B cell (primary cell): ENCODE data around the gene PADI3. TPM values are rescaled to one million over a fixed set of nuclear protein-coding genes. Genes with fewer than 3 reads are reported as not detected.

ENCODE experiments used
- ATAC-seq: fragments of 200-7000 bp; cut with Tn5 transposase; one replicate; pipeline ENCODE4 v1.10.0; 2021; ENCODE audit warnings: low read depth, mild to moderate bottlenecking, moderate number of reproducible peaks, moderate library complexity
- CTCF ChIA-PET: fragments of 350-600 bp; sonication (Branson Sonifier 250); formaldehyde crosslinking; loops from one replicate; lab custom pipeline; 2021; ENCODE audit warnings: antibody characterized with exemption, inconsistent platforms; lab: Charles Lee
- POLR2A ChIA-PET: fragments of 350-600 bp; sonication (Branson Sonifier 250); formaldehyde crosslinking; loops from one replicate; lab custom pipeline; 2021; ENCODE audit warnings: antibody characterized with exemption; lab: Charles Lee
- DNase-seq: peaks from one replicate; pipeline ENCODE4 v3.0.0; 2013
- H2AFZ ChIP-seq: 2 replicates; pipeline ENCODE4 v1.6.1; 2012; ENCODE audit warnings: mild to moderate bottlenecking, low read depth, low read length; ENCODE audit not compliant: insufficient read depth, poor library complexity, severe bottlenecking
- H3K27ac ChIP-seq, 2 donors: 1 replicate in 1 of 2; 2 replicates in 1 of 2; pipeline ENCODE4 v1.5.1; 2012 to 2013; ENCODE audit warnings: low read length in 2 of 2, mild to moderate bottlenecking in 2 of 2, moderate library complexity in 1 of 2
- H3K27me3 ChIP-seq, 4 experiments: fragments of 200-600 bp in 1 of 4; sonication (generic) in 1 of 4; replicated peaks in 1 of 4; 1 replicate in 2 of 4; 2 replicates in 2 of 4; pipeline versions ENCODE4 v1.6.1 to v1.7.0; 2013 to 2016; ENCODE audit warnings: low read length in 3 of 4, mild to moderate bottlenecking in 2 of 4, mixed read lengths in 1 of 4, moderate library complexity in 1 of 4; ENCODE audit not compliant: insufficient read depth in 4 of 4, control insufficient read depth in 3 of 4; ENCODE audit errors: control extremely low read depth in 1 of 4
- H3K36me3 ChIP-seq, 2 experiments: replicated peaks in 1 of 2; 1 replicate in 1 of 2; 2 replicates in 1 of 2; pipeline versions ENCODE4 v1.6.1 to v1.7.1; 2013; ENCODE audit warnings: low read length in 1 of 2; ENCODE audit not compliant: insufficient read depth in 2 of 2, control insufficient read depth in 1 of 2; ENCODE audit errors: control extremely low read depth in 1 of 2, extremely low read depth in 1 of 2
- H3K4me1 ChIP-seq, 2 donors: fragments of 200-600 bp in 1 of 2; sonication (generic) in 1 of 2; 1 replicate in 1 of 2; 2 replicates in 1 of 2; pipeline versions ENCODE4 v1.5.1 to v1.6.1; 2013 to 2017; ENCODE audit warnings: low read length in 2 of 2; ENCODE audit not compliant: control insufficient read depth in 2 of 2, insufficient read depth in 2 of 2
- H3K4me2 ChIP-seq: replicated peaks from 2 replicates; pipeline ENCODE3; 2012; ENCODE audit warnings: mild to moderate bottlenecking, low read depth, low read length; ENCODE audit not compliant: poor library complexity, severe bottlenecking
- H3K4me3 ChIP-seq, 5 experiments: fragments of 200-600 bp in 1 of 5; sonication (generic) in 1 of 5; 1 replicate in 3 of 5; 2 replicates in 2 of 5; pipeline versions ENCODE4 v1.5.1 to v1.7.0; 2011 to 2016; ENCODE audit warnings: low read length in 4 of 5, mild to moderate bottlenecking in 4 of 5, low read depth in 2 of 5, control low read depth in 1 of 5, moderate library complexity in 1 of 5; ENCODE audit not compliant: insufficient read depth in 1 of 5; ENCODE audit errors: control extremely low read depth in 1 of 5, extremely low read depth in 1 of 5
- H3K79me2 ChIP-seq: fragments of 200-600 bp; sonication (generic); one replicate; pipeline ENCODE4 v1.6.0; 2016; ENCODE audit warnings: low read length; ENCODE audit not compliant: control insufficient read depth, insufficient read depth
- H3K9ac ChIP-seq: fragments of 200-600 bp; sonication (generic); 2 replicates; pipeline ENCODE4 v1.6.1; 2017; ENCODE audit warnings: mild to moderate bottlenecking, low read length, moderate library complexity
- H3K9me3 ChIP-seq, 3 donors: one replicate each; pipeline versions ENCODE4 v1.6.1 to v1.7.1; 2013; ENCODE audit warnings: low read length in 2 of 3; ENCODE audit not compliant: control insufficient read depth in 2 of 3, insufficient read depth in 1 of 3; ENCODE audit errors: control extremely low read depth in 1 of 3
- H4K20me1 ChIP-seq: 2 replicates; pipeline ENCODE4 v1.6.0; 2012; ENCODE audit warnings: mild to moderate bottlenecking, low read length; ENCODE audit not compliant: insufficient read depth, control insufficient read depth, poor library complexity, severe bottlenecking
- H3K27ac Mint-ChIP-seq: one replicate; pipeline ENCODE4 v1.8.0; 2021; ENCODE audit warnings: mixed read lengths
- H3K27me3 Mint-ChIP-seq: one replicate; pipeline ENCODE4 v1.8.0; 2021; ENCODE audit warnings: mixed read lengths
- H3K4me1 Mint-ChIP-seq: one replicate; pipeline ENCODE4 v1.8.0; 2021; ENCODE audit warnings: mixed read lengths
- H3K4me3 Mint-ChIP-seq: one replicate; pipeline ENCODE4 v1.8.0; 2021; ENCODE audit warnings: mixed read lengths
- H3K9me3 Mint-ChIP-seq: one replicate; pipeline ENCODE4 v1.8.0; 2022; ENCODE audit warnings: mixed read lengths; ENCODE audit not compliant: insufficient read depth
- CTCF ChIP-seq: fragments of 200-600 bp; IDR thresholded peaks from one replicate; pipeline ENCODE4 v1.8.0; 2022; ENCODE audit warnings: antibody characterized with exemption, mild to moderate bottlenecking
- EZH2 ChIP-seq: IDR thresholded peaks from 2 replicates; pipeline ENCODE4 v1.6.1; 2012; ENCODE audit warnings: borderline replicate concordance, low read depth, mild to moderate bottlenecking, moderate library complexity, low read length; ENCODE audit not compliant: insufficient read depth, poor library complexity, severe bottlenecking
- WGBS: methylation state at CpG from one replicate; pipeline ENCODE4 v1.1.5; 2013; ENCODE audit warnings: missing lambda C conversion rate; ENCODE audit not compliant: insufficient coverage; 5-methylcytosine and 5-hydroxymethylcytosine counted together
- intact Hi-C: fragments of 100-400 bp; cut with micrococcal nuclease; formaldehyde crosslinking; loops from one replicate; pipeline ENCODE4 v1.10.0; 2022
- polyA plus RNA-seq: library from polyadenylated mRNA; depleted of rRNA; stranded (reverse); fragments of >200 nt; gene quantifications from 2 replicates; pipeline ENCODE4 v1.2.3, GENCODE V29; 2012
- total RNA-seq, 2 donors: library from RNA; stranded (reverse); fragments of 120-200 nt in 1 of 2; gene quantifications; 1 replicate in 1 of 2; 2 replicates in 1 of 2; pipeline versions ENCODE4 v1.2.3 to v1.2.4, GENCODE V29; 2013 to 2022

The PADI3 gene
- total and polyA plus RNA-seq, 2 donors (not counting 1 experiment from before 2014, with no cell fraction given) = not detected

GRCh38 chr1:17290553-17290952 lies 41.7 kb downstream of the PADI3 start:
- H3K4me3 ChIP-seq = no peak overlapping the region
- no peaks in the 10 kb centered on the region for H3K9me3 ChIP-seq
- intact Hi-C loops = no loop called here
- TF ChIP-seq EZH2 = no peak
- TF ChIP-seq CTCF = no peak
- H3K27ac ChIP-seq = no peak overlapping the region
- WGBS = 93% methylated on average over 2 of the region's 3 CpGs
- Mint-ChIP-seq H3K4me1 (no peaks in the 10 kb centered on the region), H3K4me3 (no peak overlapping the region), H3K9me3 (no peaks in the 10 kb centered on the region), H3K27ac (no peak overlapping the region), H3K27me3 (peaks cover 42% of the 10 kb centered on the region)
- CTCF ChIA-PET = no interaction called here
- ATAC-seq = no peak
- no peaks in the 10 kb centered on the region for H3K4me1 ChIP-seq
- H4K20me1 ChIP-seq = no peaks in the 10 kb centered on the region
- H3K9ac ChIP-seq = no peak overlapping the region
- DNase-seq = no peak
- H3K27me3 ChIP-seq = peaks cover 0 to 9% (median 5%) of the 10 kb centered on the region in 4 experiments
- POLR2A ChIA-PET = no interaction called here
- no peak overlapping the region for H2AFZ ChIP-seq
- no peak overlapping the region for H3K4me2 ChIP-seq
- H3K79me2 ChIP-seq = no peaks in the 10 kb centered on the region
- H3K36me3 ChIP-seq = no peaks in the 10 kb centered on the region

- ChIA-PET POLR2A (interaction anchor here (0.6 to 0.7 kb wide), 2 partner anchors 13 to 17 kb away, joined by 4 to 7 read pairs; no protein-coding TSS in a partner anchor), CTCF (no interaction called here)
- Histone ChIP-seq H3K4me1 (no peaks in the 10 kb centered on the region), H3K4me2 (no peak overlapping the region), H3K79me2 (no peaks in the 10 kb centered on the region), H4K20me1 (no peaks in the 10 kb centered on the region), H3K27me3 (peaks cover 0 to 9% (median 5%) of the 10 kb centered on the region in 4 experiments), H3K27ac (no peak overlapping the region), H2AFZ (no peak overlapping the region), H3K9ac (no peak overlapping the region), H3K36me3 (no peaks in the 10 kb centered on the region), H3K4me3 (no peak overlapping the region), H3K9me3 (no peaks in the 10 kb centered on the region)
- no peak for DNase-seq
- no CpG with 5 or more reads among the region's 7 CpGs for WGBS
- intact Hi-C loops = no loop called here
- TF ChIP-seq EZH2 = no peak
- TF ChIP-seq CTCF = no peak
- no peak for ATAC-seq
- H3K4me3 Mint-ChIP-seq = no peak overlapping the region
- H3K9me3 Mint-ChIP-seq = no peaks in the 10 kb centered on the region
- H3K4me1 Mint-ChIP-seq = no peaks in the 10 kb centered on the region
- H3K27ac Mint-ChIP-seq = no peak overlapping the region
- peaks cover 40% of the 10 kb centered on the region for H3K27me3 Mint-ChIP-seq
Observed at GRCh38 chr1:17292299-17293160, 43.6 kb downstream of the PADI3 start.
